H1 (cell line): ENCODE results near the gene EIF2A.

Experiments
- CBX5 ChIP-seq: fragments of 300-800, 300-1000 bp; sonication (generic); IDR thresholded peaks from 2 replicates; pipeline ENCODE4 v1.7.1; 2016; ENCODE audit warnings: antibody characterized with exemption, low read length, low read depth
- POLR2A ChIP-seq, 2 experiments: IDR thresholded peaks; 1 replicate in 1 of 2; 2 replicates in 1 of 2; pipeline ENCODE4 v1.6.1; 2011; ENCODE audit warnings: low read depth in 2 of 2, low read length in 2 of 2, mild to moderate bottlenecking in 2 of 2; ENCODE audit errors: control extremely low read depth in 1 of 2
- TF ChIP-seq, protein P1 (sequence below), 3 experiments: IDR thresholded peaks; 1 replicate in 2 of 3; 2 replicates in 1 of 3; pipeline versions ENCODE4 v1.5.1 to v1.6.1; 2011; ENCODE audit warnings: low read length in 3 of 3, mild to moderate bottlenecking in 3 of 3, inconsistent platforms in 2 of 3, low read depth in 1 of 3, moderate library complexity in 1 of 3; ENCODE audit not compliant: insufficient read depth in 1 of 3; ENCODE audit errors: control extremely low read depth in 1 of 3

DNA sequence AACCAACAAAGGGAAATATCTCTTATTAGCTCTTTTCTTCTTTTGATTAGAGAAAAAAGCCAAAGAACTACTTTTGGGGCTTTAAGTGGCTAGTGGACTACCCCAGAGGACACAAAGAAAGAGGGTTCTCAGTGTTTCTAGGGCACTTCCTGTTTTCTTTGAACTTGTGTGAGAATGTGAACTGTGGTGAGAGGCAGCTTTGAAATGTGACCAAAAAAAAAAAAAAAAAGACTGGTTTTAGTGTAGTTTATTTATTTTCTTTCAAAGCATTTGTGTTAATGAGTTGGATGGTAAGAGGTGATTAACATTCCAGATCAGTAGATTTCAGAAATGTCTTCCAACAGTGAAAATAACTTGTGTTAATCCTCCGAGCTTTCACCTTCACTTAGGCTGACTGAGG lies 88.9 kb downstream of the EIF2A start:
- TF ChIP-seq, protein P1, sequence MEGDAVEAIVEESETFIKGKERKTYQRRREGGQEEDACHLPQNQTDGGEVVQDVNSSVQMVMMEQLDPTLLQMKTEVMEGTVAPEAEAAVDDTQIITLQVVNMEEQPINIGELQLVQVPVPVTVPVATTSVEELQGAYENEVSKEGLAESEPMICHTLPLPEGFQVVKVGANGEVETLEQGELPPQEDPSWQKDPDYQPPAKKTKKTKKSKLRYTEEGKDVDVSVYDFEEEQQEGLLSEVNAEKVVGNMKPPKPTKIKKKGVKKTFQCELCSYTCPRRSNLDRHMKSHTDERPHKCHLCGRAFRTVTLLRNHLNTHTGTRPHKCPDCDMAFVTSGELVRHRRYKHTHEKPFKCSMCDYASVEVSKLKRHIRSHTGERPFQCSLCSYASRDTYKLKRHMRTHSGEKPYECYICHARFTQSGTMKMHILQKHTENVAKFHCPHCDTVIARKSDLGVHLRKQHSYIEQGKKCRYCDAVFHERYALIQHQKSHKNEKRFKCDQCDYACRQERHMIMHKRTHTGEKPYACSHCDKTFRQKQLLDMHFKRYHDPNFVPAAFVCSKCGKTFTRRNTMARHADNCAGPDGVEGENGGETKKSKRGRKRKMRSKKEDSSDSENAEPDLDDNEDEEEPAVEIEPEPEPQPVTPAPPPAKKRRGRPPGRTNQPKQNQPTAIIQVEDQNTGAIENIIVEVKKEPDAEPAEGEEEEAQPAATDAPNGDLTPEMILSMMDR (IDR thresholded peaks at IDR 0.05; ENCODE audit: control extremely low read depth in 1 of 3, insufficient read depth in 1 of 3, low read depth in 1 of 3, low read length in 3 of 3), result no peak
- TF ChIP-seq POLR2A (IDR thresholded peaks at IDR 0.05; ENCODE audit: control extremely low read depth in 1 of 2, low read depth in 2 of 2, low read length in 2 of 2) (no peak), CBX5 (no peak)
